Gastroesophageal sphincter (tissue), 3 donors: ENCODE data around the gene AMOTL1.

Source experiments
- CTCF ChIP-seq, 4 experiments: fragments of 200-600 bp in 2 of 4; fragments of 450-650 bp in 2 of 4; sonication (generic) in 1 of 4; IDR thresholded peaks; one replicate each; pipeline ENCODE4 v1.5.1; 2017 to 2019; ENCODE audit warnings: antibody characterized with exemption in 4 of 4, mild to moderate bottlenecking in 2 of 4, moderate library complexity in 2 of 4
- POLR2A ChIP-seq, 2 donors: fragments of 450-650 bp; IDR thresholded peaks; one replicate each; pipeline ENCODE4 v1.6.1; 2017; ENCODE audit warnings: antibody characterized with exemption in 2 of 2, mild to moderate bottlenecking in 2 of 2, moderate library complexity in 1 of 2

- no peak for TF ChIP-seq CTCF (IDR thresholded peaks at IDR 0.05)
- no peak for TF ChIP-seq POLR2A (IDR thresholded peaks at IDR 0.05)
Observed at GRCh38 chr11:94759522-94759921, 8.6 kb upstream of the AMOTL1 start.
